B cell (primary cell): ENCODE results near the gene RBM28. TPM values are rescaled to one million over a fixed set of nuclear protein-coding genes. Genes with fewer than 3 reads are reported as not detected.
"Not testable (repeated sequence)": the region's sequence is repeated elsewhere in the genome, so short reads cannot be mapped to it uniquely, and the experiment has no call there.

ENCODE experiments used
- ATAC-seq: fragments of 200-7000 bp; cut with Tn5 transposase; one replicate; pipeline ENCODE4 v1.10.0; 2021; ENCODE audit warnings: low read depth, mild to moderate bottlenecking, moderate number of reproducible peaks, moderate library complexity
- CTCF ChIA-PET: fragments of 350-600 bp; sonication (Branson Sonifier 250); formaldehyde crosslinking; loops from one replicate; lab custom pipeline; 2021; ENCODE audit warnings: antibody characterized with exemption, inconsistent platforms; lab: Charles Lee
- POLR2A ChIA-PET: fragments of 350-600 bp; sonication (Branson Sonifier 250); formaldehyde crosslinking; loops from one replicate; lab custom pipeline; 2021; ENCODE audit warnings: antibody characterized with exemption; lab: Charles Lee
- DNase-seq: peaks from one replicate; pipeline ENCODE4 v3.0.0; 2013
- H2AFZ ChIP-seq: 2 replicates; pipeline ENCODE4 v1.6.1; 2012; ENCODE audit warnings: mild to moderate bottlenecking, low read depth, low read length; ENCODE audit not compliant: insufficient read depth, poor library complexity, severe bottlenecking
- H3K27ac ChIP-seq, 2 donors: 1 replicate in 1 of 2; 2 replicates in 1 of 2; pipeline ENCODE4 v1.5.1; 2012 to 2013; ENCODE audit warnings: low read length in 2 of 2, mild to moderate bottlenecking in 2 of 2, moderate library complexity in 1 of 2
- H3K27me3 ChIP-seq, 4 experiments: fragments of 200-600 bp in 1 of 4; sonication (generic) in 1 of 4; replicated peaks in 1 of 4; 1 replicate in 2 of 4; 2 replicates in 2 of 4; pipeline versions ENCODE4 v1.6.1 to v1.7.0; 2013 to 2016; ENCODE audit warnings: low read length in 3 of 4, mild to moderate bottlenecking in 2 of 4, mixed read lengths in 1 of 4, moderate library complexity in 1 of 4; ENCODE audit not compliant: insufficient read depth in 4 of 4, control insufficient read depth in 3 of 4; ENCODE audit errors: control extremely low read depth in 1 of 4
- H3K36me3 ChIP-seq, 2 experiments: replicated peaks in 1 of 2; 1 replicate in 1 of 2; 2 replicates in 1 of 2; pipeline versions ENCODE4 v1.6.1 to v1.7.1; 2013; ENCODE audit warnings: low read length in 1 of 2; ENCODE audit not compliant: insufficient read depth in 2 of 2, control insufficient read depth in 1 of 2; ENCODE audit errors: control extremely low read depth in 1 of 2, extremely low read depth in 1 of 2
- H3K4me1 ChIP-seq, 2 donors: fragments of 200-600 bp in 1 of 2; sonication (generic) in 1 of 2; 1 replicate in 1 of 2; 2 replicates in 1 of 2; pipeline versions ENCODE4 v1.5.1 to v1.6.1; 2013 to 2017; ENCODE audit warnings: low read length in 2 of 2; ENCODE audit not compliant: control insufficient read depth in 2 of 2, insufficient read depth in 2 of 2
- H3K4me2 ChIP-seq: replicated peaks from 2 replicates; pipeline ENCODE3; 2012; ENCODE audit warnings: mild to moderate bottlenecking, low read depth, low read length; ENCODE audit not compliant: poor library complexity, severe bottlenecking
- H3K4me3 ChIP-seq, 5 experiments: fragments of 200-600 bp in 1 of 5; sonication (generic) in 1 of 5; 1 replicate in 3 of 5; 2 replicates in 2 of 5; pipeline versions ENCODE4 v1.5.1 to v1.7.0; 2011 to 2016; ENCODE audit warnings: low read length in 4 of 5, mild to moderate bottlenecking in 4 of 5, low read depth in 2 of 5, control low read depth in 1 of 5, moderate library complexity in 1 of 5; ENCODE audit not compliant: insufficient read depth in 1 of 5; ENCODE audit errors: control extremely low read depth in 1 of 5, extremely low read depth in 1 of 5
- H3K79me2 ChIP-seq: fragments of 200-600 bp; sonication (generic); one replicate; pipeline ENCODE4 v1.6.0; 2016; ENCODE audit warnings: low read length; ENCODE audit not compliant: control insufficient read depth, insufficient read depth
- H3K9ac ChIP-seq: fragments of 200-600 bp; sonication (generic); 2 replicates; pipeline ENCODE4 v1.6.1; 2017; ENCODE audit warnings: mild to moderate bottlenecking, low read length, moderate library complexity
- H3K9me3 ChIP-seq, 3 donors: one replicate each; pipeline versions ENCODE4 v1.6.1 to v1.7.1; 2013; ENCODE audit warnings: low read length in 2 of 3; ENCODE audit not compliant: control insufficient read depth in 2 of 3, insufficient read depth in 1 of 3; ENCODE audit errors: control extremely low read depth in 1 of 3
- H4K20me1 ChIP-seq: 2 replicates; pipeline ENCODE4 v1.6.0; 2012; ENCODE audit warnings: mild to moderate bottlenecking, low read length; ENCODE audit not compliant: insufficient read depth, control insufficient read depth, poor library complexity, severe bottlenecking
- H3K27ac Mint-ChIP-seq: one replicate; pipeline ENCODE4 v1.8.0; 2021; ENCODE audit warnings: mixed read lengths
- H3K27me3 Mint-ChIP-seq: one replicate; pipeline ENCODE4 v1.8.0; 2021; ENCODE audit warnings: mixed read lengths
- H3K4me1 Mint-ChIP-seq: one replicate; pipeline ENCODE4 v1.8.0; 2021; ENCODE audit warnings: mixed read lengths
- H3K4me3 Mint-ChIP-seq: one replicate; pipeline ENCODE4 v1.8.0; 2021; ENCODE audit warnings: mixed read lengths
- H3K9me3 Mint-ChIP-seq: one replicate; pipeline ENCODE4 v1.8.0; 2022; ENCODE audit warnings: mixed read lengths; ENCODE audit not compliant: insufficient read depth
- EZH2 ChIP-seq: IDR thresholded peaks from 2 replicates; pipeline ENCODE4 v1.6.1; 2012; ENCODE audit warnings: borderline replicate concordance, low read depth, mild to moderate bottlenecking, moderate library complexity, low read length; ENCODE audit not compliant: insufficient read depth, poor library complexity, severe bottlenecking
- WGBS: methylation state at CpG from one replicate; pipeline ENCODE4 v1.1.5; 2013; ENCODE audit warnings: missing lambda C conversion rate; ENCODE audit not compliant: insufficient coverage; 5-methylcytosine and 5-hydroxymethylcytosine counted together
- intact Hi-C: fragments of 100-400 bp; cut with micrococcal nuclease; formaldehyde crosslinking; loops from one replicate; pipeline ENCODE4 v1.10.0; 2022
- polyA plus RNA-seq: library from polyadenylated mRNA; depleted of rRNA; stranded (reverse); fragments of >200 nt; gene quantifications from 2 replicates; pipeline ENCODE4 v1.2.3, GENCODE V29; 2012
- total RNA-seq, 2 donors: library from RNA; stranded (reverse); fragments of 120-200 nt in 1 of 2; gene quantifications; 1 replicate in 1 of 2; 2 replicates in 1 of 2; pipeline versions ENCODE4 v1.2.3 to v1.2.4, GENCODE V29; 2013 to 2022
- TF ChIP-seq, protein P1 (sequence below): fragments of 200-600 bp; IDR thresholded peaks from one replicate; pipeline ENCODE4 v1.8.0; 2022; ENCODE audit warnings: antibody characterized with exemption, mild to moderate bottlenecking

The RBM28 gene
- total and polyA plus RNA-seq, 2 donors (not counting 1 experiment from before 2014, with no cell fraction given), result 10.7 to 46.2 TPM

DNA sequence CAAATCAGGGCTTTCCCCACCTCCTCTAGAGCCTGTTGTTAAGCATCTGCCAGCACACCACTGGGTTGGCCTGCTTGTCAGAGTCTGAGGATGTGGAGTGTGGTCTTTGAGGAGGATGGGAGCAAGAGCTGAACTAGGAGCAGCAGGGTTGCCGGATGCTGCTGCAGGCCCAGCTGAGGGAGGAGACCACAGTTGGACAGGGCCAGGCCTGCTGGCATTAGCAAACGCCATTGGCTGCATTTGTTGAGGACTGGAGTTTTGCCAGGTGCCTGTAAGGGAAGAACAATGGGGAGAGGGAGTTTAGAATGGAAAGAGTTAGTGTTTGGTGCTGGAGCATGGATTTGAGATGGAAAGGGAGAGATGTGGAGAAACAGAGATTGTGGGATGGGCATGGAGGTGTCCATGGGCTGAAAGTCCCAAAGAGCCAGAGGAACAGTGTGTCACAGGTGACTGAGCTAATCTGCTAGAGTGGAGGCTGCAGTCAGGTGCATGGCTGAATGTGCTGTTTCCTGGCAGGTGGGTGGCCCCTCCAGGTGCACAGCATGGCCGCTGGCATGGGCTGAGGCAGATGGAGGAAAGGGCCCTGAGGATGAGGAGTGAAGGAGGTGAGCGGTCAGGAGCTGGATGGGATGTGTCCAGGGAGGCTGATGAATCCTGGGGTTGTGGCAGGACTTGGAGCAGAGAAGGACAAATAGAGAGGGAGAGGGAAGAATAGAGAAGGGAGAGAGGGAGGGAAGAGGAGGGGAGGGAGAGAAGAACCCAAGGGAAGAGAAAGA is 61.9 kb downstream of the RBM28 start:
- H2AFZ ChIP-seq, result no peak overlapping the region
- H3K9me3 ChIP-seq, result peaks cover 0 to 16% (median 7%) of the 10 kb centered on the region in 3 donors
- H3K36me3 ChIP-seq, result no peaks in the 10 kb centered on the region
- H3K9ac ChIP-seq, result no peak overlapping the region
- Mint-ChIP-seq H3K4me3 (no peak overlapping the region), H3K27ac (no peak overlapping the region), H3K9me3 (peaks cover 16% of the 10 kb centered on the region), H3K27me3 (no peaks in the 10 kb centered on the region), H3K4me1 (no peaks in the 10 kb centered on the region)
- intact Hi-C loops, result no loop called here
- DNase-seq (no peak), ATAC-seq (no peak)
- ChIA-PET POLR2A (no interaction called here), CTCF (no interaction called here)
- no peaks in the 10 kb centered on the region for H3K27me3 ChIP-seq
- no peak overlapping the region for H3K4me3 ChIP-seq
- 90% methylated on average over 4 of the region's 4 CpGs for WGBS
- no peaks in the 10 kb centered on the region for H3K79me2 ChIP-seq
- H4K20me1 ChIP-seq, result no peaks in the 10 kb centered on the region
- H3K4me1 ChIP-seq, result no peaks in the 10 kb centered on the region
- no peak overlapping the region for H3K4me2 ChIP-seq
- no peak for TF ChIP-seq EZH2
- TF ChIP-seq, protein P1, sequence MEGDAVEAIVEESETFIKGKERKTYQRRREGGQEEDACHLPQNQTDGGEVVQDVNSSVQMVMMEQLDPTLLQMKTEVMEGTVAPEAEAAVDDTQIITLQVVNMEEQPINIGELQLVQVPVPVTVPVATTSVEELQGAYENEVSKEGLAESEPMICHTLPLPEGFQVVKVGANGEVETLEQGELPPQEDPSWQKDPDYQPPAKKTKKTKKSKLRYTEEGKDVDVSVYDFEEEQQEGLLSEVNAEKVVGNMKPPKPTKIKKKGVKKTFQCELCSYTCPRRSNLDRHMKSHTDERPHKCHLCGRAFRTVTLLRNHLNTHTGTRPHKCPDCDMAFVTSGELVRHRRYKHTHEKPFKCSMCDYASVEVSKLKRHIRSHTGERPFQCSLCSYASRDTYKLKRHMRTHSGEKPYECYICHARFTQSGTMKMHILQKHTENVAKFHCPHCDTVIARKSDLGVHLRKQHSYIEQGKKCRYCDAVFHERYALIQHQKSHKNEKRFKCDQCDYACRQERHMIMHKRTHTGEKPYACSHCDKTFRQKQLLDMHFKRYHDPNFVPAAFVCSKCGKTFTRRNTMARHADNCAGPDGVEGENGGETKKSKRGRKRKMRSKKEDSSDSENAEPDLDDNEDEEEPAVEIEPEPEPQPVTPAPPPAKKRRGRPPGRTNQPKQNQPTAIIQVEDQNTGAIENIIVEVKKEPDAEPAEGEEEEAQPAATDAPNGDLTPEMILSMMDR, result no peak
- no peak overlapping the region for H3K27ac ChIP-seq

DNA sequence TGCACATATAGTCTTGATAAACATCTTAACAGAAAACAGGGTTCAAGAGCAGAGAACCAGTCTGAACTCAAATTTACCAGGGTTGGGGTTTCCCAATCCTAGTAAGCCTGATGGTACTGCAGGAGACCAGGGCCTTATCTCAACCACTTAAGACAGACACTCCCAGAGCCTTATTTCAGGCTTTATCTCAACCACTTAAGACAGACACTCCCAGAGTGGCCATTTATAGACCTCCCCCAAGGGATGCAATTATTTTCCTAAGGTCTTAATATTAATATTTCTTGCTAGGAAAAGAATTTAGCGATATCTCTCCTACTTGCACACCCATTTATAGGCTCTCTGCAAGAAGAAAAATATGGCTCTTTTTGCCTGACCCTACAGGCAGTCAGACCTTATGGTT is 63.3 kb downstream of the RBM28 start:
- DNase-seq, H3K27ac ChIP-seq, ATAC-seq, H3K4me1 Mint-ChIP-seq, H3K27me3 ChIP-seq, intact Hi-C loops, H2AFZ ChIP-seq, H3K9ac ChIP-seq, CTCF ChIA-PET, POLR2A ChIA-PET, H4K20me1 ChIP-seq, H3K27ac Mint-ChIP-seq, H3K4me3 ChIP-seq, H3K4me3 Mint-ChIP-seq, H3K4me2 ChIP-seq, H3K36me3 ChIP-seq, H3K27me3 Mint-ChIP-seq, H3K4me1 ChIP-seq, H3K79me2 ChIP-seq: not testable (repeated sequence)
- H3K9me3 Mint-ChIP-seq, result peaks cover 16% of the 10 kb centered on the region
- peaks cover 0 to 16% (median 7%) of the 10 kb centered on the region in 3 donors for H3K9me3 ChIP-seq
- WGBS, result no CpG with 5 or more reads among the region's 1 CpG
